B cell (primary cell): ENCODE measurements around the gene KATNAL2. TPM values are rescaled to one million over a fixed set of nuclear protein-coding genes. Genes with fewer than 3 reads are reported as not detected.

ENCODE experiments used
- ATAC-seq: fragments of 200-7000 bp; cut with Tn5 transposase; one replicate; pipeline ENCODE4 v1.10.0; 2021; ENCODE audit warnings: low read depth, mild to moderate bottlenecking, moderate number of reproducible peaks, moderate library complexity
- CTCF ChIA-PET: fragments of 350-600 bp; sonication (Branson Sonifier 250); formaldehyde crosslinking; loops from one replicate; lab custom pipeline; 2021; ENCODE audit warnings: antibody characterized with exemption, inconsistent platforms; lab: Charles Lee
- POLR2A ChIA-PET: fragments of 350-600 bp; sonication (Branson Sonifier 250); formaldehyde crosslinking; loops from one replicate; lab custom pipeline; 2021; ENCODE audit warnings: antibody characterized with exemption; lab: Charles Lee
- DNase-seq: peaks from one replicate; pipeline ENCODE4 v3.0.0; 2013
- H2AFZ ChIP-seq: 2 replicates; pipeline ENCODE4 v1.6.1; 2012; ENCODE audit warnings: mild to moderate bottlenecking, low read depth, low read length; ENCODE audit not compliant: insufficient read depth, poor library complexity, severe bottlenecking
- H3K27ac ChIP-seq, 2 donors: 1 replicate in 1 of 2; 2 replicates in 1 of 2; pipeline ENCODE4 v1.5.1; 2012 to 2013; ENCODE audit warnings: low read length in 2 of 2, mild to moderate bottlenecking in 2 of 2, moderate library complexity in 1 of 2
- H3K27me3 ChIP-seq, 4 experiments: fragments of 200-600 bp in 1 of 4; sonication (generic) in 1 of 4; replicated peaks in 1 of 4; 1 replicate in 2 of 4; 2 replicates in 2 of 4; pipeline versions ENCODE4 v1.6.1 to v1.7.0; 2013 to 2016; ENCODE audit warnings: low read length in 3 of 4, mild to moderate bottlenecking in 2 of 4, mixed read lengths in 1 of 4, moderate library complexity in 1 of 4; ENCODE audit not compliant: insufficient read depth in 4 of 4, control insufficient read depth in 3 of 4; ENCODE audit errors: control extremely low read depth in 1 of 4
- H3K36me3 ChIP-seq, 2 experiments: replicated peaks in 1 of 2; 1 replicate in 1 of 2; 2 replicates in 1 of 2; pipeline versions ENCODE4 v1.6.1 to v1.7.1; 2013; ENCODE audit warnings: low read length in 1 of 2; ENCODE audit not compliant: insufficient read depth in 2 of 2, control insufficient read depth in 1 of 2; ENCODE audit errors: control extremely low read depth in 1 of 2, extremely low read depth in 1 of 2
- H3K4me1 ChIP-seq, 2 donors: fragments of 200-600 bp in 1 of 2; sonication (generic) in 1 of 2; 1 replicate in 1 of 2; 2 replicates in 1 of 2; pipeline versions ENCODE4 v1.5.1 to v1.6.1; 2013 to 2017; ENCODE audit warnings: low read length in 2 of 2; ENCODE audit not compliant: control insufficient read depth in 2 of 2, insufficient read depth in 2 of 2
- H3K4me2 ChIP-seq: replicated peaks from 2 replicates; pipeline ENCODE3; 2012; ENCODE audit warnings: mild to moderate bottlenecking, low read depth, low read length; ENCODE audit not compliant: poor library complexity, severe bottlenecking
- H3K4me3 ChIP-seq, 5 experiments: fragments of 200-600 bp in 1 of 5; sonication (generic) in 1 of 5; 1 replicate in 3 of 5; 2 replicates in 2 of 5; pipeline versions ENCODE4 v1.5.1 to v1.7.0; 2011 to 2016; ENCODE audit warnings: low read length in 4 of 5, mild to moderate bottlenecking in 4 of 5, low read depth in 2 of 5, control low read depth in 1 of 5, moderate library complexity in 1 of 5; ENCODE audit not compliant: insufficient read depth in 1 of 5; ENCODE audit errors: control extremely low read depth in 1 of 5, extremely low read depth in 1 of 5
- H3K79me2 ChIP-seq: fragments of 200-600 bp; sonication (generic); one replicate; pipeline ENCODE4 v1.6.0; 2016; ENCODE audit warnings: low read length; ENCODE audit not compliant: control insufficient read depth, insufficient read depth
- H3K9ac ChIP-seq: fragments of 200-600 bp; sonication (generic); 2 replicates; pipeline ENCODE4 v1.6.1; 2017; ENCODE audit warnings: mild to moderate bottlenecking, low read length, moderate library complexity
- H3K9me3 ChIP-seq, 3 donors: one replicate each; pipeline versions ENCODE4 v1.6.1 to v1.7.1; 2013; ENCODE audit warnings: low read length in 2 of 3; ENCODE audit not compliant: control insufficient read depth in 2 of 3, insufficient read depth in 1 of 3; ENCODE audit errors: control extremely low read depth in 1 of 3
- H4K20me1 ChIP-seq: 2 replicates; pipeline ENCODE4 v1.6.0; 2012; ENCODE audit warnings: mild to moderate bottlenecking, low read length; ENCODE audit not compliant: insufficient read depth, control insufficient read depth, poor library complexity, severe bottlenecking
- H3K27ac Mint-ChIP-seq: one replicate; pipeline ENCODE4 v1.8.0; 2021; ENCODE audit warnings: mixed read lengths
- H3K27me3 Mint-ChIP-seq: one replicate; pipeline ENCODE4 v1.8.0; 2021; ENCODE audit warnings: mixed read lengths
- H3K4me1 Mint-ChIP-seq: one replicate; pipeline ENCODE4 v1.8.0; 2021; ENCODE audit warnings: mixed read lengths
- H3K4me3 Mint-ChIP-seq: one replicate; pipeline ENCODE4 v1.8.0; 2021; ENCODE audit warnings: mixed read lengths
- H3K9me3 Mint-ChIP-seq: one replicate; pipeline ENCODE4 v1.8.0; 2022; ENCODE audit warnings: mixed read lengths; ENCODE audit not compliant: insufficient read depth
- EZH2 ChIP-seq: IDR thresholded peaks from 2 replicates; pipeline ENCODE4 v1.6.1; 2012; ENCODE audit warnings: borderline replicate concordance, low read depth, mild to moderate bottlenecking, moderate library complexity, low read length; ENCODE audit not compliant: insufficient read depth, poor library complexity, severe bottlenecking
- WGBS: methylation state at CpG from one replicate; pipeline ENCODE4 v1.1.5; 2013; ENCODE audit warnings: missing lambda C conversion rate; ENCODE audit not compliant: insufficient coverage; 5-methylcytosine and 5-hydroxymethylcytosine counted together
- intact Hi-C: fragments of 100-400 bp; cut with micrococcal nuclease; formaldehyde crosslinking; loops from one replicate; pipeline ENCODE4 v1.10.0; 2022
- polyA plus RNA-seq: library from polyadenylated mRNA; depleted of rRNA; stranded (reverse); fragments of >200 nt; gene quantifications from 2 replicates; pipeline ENCODE4 v1.2.3, GENCODE V29; 2012
- total RNA-seq, 2 donors: library from RNA; stranded (reverse); fragments of 120-200 nt in 1 of 2; gene quantifications; 1 replicate in 1 of 2; 2 replicates in 1 of 2; pipeline versions ENCODE4 v1.2.3 to v1.2.4, GENCODE V29; 2013 to 2022
- TF ChIP-seq, protein P1 (sequence below): fragments of 200-600 bp; IDR thresholded peaks from one replicate; pipeline ENCODE4 v1.8.0; 2022; ENCODE audit warnings: antibody characterized with exemption, mild to moderate bottlenecking

KATNAL2 gene
- total and polyA plus RNA-seq, 2 donors (not counting 1 experiment from before 2014, with no cell fraction given): 1.3 to 3.1 TPM

DNA sequence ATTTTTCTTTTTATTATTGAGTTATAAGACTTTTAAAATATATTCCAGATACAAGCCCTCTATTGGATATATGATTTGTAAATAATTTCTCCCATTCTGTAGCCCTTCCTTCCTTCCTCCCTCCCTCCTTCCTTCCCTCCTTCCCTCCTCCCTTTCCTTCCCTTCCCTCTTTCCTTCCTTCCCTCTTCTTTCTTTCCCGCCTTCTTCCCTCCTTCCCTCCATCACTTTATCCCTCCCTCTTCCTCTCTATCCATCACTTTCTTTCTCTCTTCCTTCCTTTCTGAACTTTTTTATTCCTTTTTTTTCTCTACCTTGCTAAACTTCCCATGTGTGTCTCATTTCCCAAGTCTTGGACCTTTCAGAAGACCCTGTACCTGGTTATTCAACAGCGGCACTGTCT is 163.5 kb downstream of the KATNAL2 start:
- H3K4me3 Mint-ChIP-seq: no peak overlapping the region
- TF ChIP-seq, protein P1, sequence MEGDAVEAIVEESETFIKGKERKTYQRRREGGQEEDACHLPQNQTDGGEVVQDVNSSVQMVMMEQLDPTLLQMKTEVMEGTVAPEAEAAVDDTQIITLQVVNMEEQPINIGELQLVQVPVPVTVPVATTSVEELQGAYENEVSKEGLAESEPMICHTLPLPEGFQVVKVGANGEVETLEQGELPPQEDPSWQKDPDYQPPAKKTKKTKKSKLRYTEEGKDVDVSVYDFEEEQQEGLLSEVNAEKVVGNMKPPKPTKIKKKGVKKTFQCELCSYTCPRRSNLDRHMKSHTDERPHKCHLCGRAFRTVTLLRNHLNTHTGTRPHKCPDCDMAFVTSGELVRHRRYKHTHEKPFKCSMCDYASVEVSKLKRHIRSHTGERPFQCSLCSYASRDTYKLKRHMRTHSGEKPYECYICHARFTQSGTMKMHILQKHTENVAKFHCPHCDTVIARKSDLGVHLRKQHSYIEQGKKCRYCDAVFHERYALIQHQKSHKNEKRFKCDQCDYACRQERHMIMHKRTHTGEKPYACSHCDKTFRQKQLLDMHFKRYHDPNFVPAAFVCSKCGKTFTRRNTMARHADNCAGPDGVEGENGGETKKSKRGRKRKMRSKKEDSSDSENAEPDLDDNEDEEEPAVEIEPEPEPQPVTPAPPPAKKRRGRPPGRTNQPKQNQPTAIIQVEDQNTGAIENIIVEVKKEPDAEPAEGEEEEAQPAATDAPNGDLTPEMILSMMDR: no peak
- TF ChIP-seq EZH2: no peak
- H3K27me3 Mint-ChIP-seq: no peaks in the 10 kb centered on the region
- Histone ChIP-seq H3K9me3 (no peaks in the 10 kb centered on the region), H3K4me1 (no peaks in the 10 kb centered on the region), H2AFZ (no peak overlapping the region), H3K27ac (no peak overlapping the region), H3K79me2 (no peaks in the 10 kb centered on the region), H3K4me2 (no peak overlapping the region), H3K4me3 (no peak overlapping the region), H4K20me1 (no peaks in the 10 kb centered on the region), H3K9ac (no peak overlapping the region), H3K27me3 (no peaks in the 10 kb centered on the region), H3K36me3 (no peaks in the 10 kb centered on the region)
- no peak for DNase-seq
- no peaks in the 10 kb centered on the region for H3K4me1 Mint-ChIP-seq
- WGBS: 100% methylated on average over 1 of the region's 2 CpGs
- ChIA-PET CTCF (no interaction called here), POLR2A (no interaction called here)
- H3K9me3 Mint-ChIP-seq: no peaks in the 10 kb centered on the region
- intact Hi-C loops: no loop called here
- no peak for ATAC-seq
- no peak overlapping the region for H3K27ac Mint-ChIP-seq

DNA sequence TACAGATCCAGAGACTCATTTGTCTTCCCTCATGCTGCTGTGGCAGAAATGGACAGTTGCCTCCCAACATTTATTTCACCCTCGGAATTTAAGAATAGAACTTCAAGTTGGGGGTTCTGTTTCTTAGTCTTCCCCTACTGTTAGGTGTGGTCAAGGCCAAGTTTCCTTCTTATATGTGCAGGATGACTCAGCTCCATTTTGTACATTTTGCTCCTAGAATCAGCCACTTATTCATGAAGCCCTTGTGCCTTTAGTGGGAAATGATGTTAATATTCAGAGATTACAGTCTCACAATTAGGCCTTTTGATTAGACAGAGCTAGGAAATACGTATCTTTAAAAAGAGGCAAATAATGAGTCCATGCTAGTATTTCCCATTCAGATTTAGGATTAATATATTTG is 164.2 kb downstream of the KATNAL2 start:
- no peak overlapping the region for H3K4me3 Mint-ChIP-seq

More for the DNA sequence above, 164.2 kb downstream of the KATNAL2 start:
- H2AFZ ChIP-seq: no peak overlapping the region
- no peaks in the 10 kb centered on the region for H3K36me3 ChIP-seq
- no peak for TF ChIP-seq EZH2
- TF ChIP-seq, protein P1: no peak
- ATAC-seq (no peak), DNase-seq (no peak)
- H4K20me1 ChIP-seq: no peaks in the 10 kb centered on the region
- ChIA-PET POLR2A (no interaction called here), CTCF (no interaction called here)
- WGBS: no CpG with 5 or more reads among the region's 2 CpGs
- no peaks in the 10 kb centered on the region for H3K4me1 Mint-ChIP-seq
- H3K79me2 ChIP-seq: no peaks in the 10 kb centered on the region
- H3K27ac Mint-ChIP-seq: no peak overlapping the region
- no peak overlapping the region for H3K9ac ChIP-seq
- H3K27me3 ChIP-seq: no peaks in the 10 kb centered on the region
- no peak overlapping the region for H3K27ac ChIP-seq
- H3K4me2 ChIP-seq: no peak overlapping the region
- H3K4me1 ChIP-seq: no peaks in the 10 kb centered on the region
- no peaks in the 10 kb centered on the region for H3K9me3 ChIP-seq
- no peaks in the 10 kb centered on the region for H3K27me3 Mint-ChIP-seq
- intact Hi-C loops: no loop called here
- H3K4me3 ChIP-seq: no peak overlapping the region
- no peaks in the 10 kb centered on the region for H3K9me3 Mint-ChIP-seq
